GM21619 (cell line): Measurements from ENCODE around the gene VTA1.
"Not testable (repeated sequence)": the region's sequence is repeated elsewhere in the genome, so short reads cannot be mapped to it uniquely, and the experiment has no call there.

Experiments used
- ATAC-seq: cut with Tn5 transposase; IDR thresholded peaks from one replicate; pipeline ENCODE4 v1.9.1; 2021; ENCODE audit not compliant: unreplicated experiment

VTA1 gene, protein sequence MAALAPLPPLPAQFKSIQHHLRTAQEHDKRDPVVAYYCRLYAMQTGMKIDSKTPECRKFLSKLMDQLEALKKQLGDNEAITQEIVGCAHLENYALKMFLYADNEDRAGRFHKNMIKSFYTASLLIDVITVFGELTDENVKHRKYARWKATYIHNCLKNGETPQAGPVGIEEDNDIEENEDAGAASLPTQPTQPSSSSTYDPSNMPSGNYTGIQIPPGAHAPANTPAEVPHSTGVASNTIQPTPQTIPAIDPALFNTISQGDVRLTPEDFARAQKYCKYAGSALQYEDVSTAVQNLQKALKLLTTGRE

DNA sequence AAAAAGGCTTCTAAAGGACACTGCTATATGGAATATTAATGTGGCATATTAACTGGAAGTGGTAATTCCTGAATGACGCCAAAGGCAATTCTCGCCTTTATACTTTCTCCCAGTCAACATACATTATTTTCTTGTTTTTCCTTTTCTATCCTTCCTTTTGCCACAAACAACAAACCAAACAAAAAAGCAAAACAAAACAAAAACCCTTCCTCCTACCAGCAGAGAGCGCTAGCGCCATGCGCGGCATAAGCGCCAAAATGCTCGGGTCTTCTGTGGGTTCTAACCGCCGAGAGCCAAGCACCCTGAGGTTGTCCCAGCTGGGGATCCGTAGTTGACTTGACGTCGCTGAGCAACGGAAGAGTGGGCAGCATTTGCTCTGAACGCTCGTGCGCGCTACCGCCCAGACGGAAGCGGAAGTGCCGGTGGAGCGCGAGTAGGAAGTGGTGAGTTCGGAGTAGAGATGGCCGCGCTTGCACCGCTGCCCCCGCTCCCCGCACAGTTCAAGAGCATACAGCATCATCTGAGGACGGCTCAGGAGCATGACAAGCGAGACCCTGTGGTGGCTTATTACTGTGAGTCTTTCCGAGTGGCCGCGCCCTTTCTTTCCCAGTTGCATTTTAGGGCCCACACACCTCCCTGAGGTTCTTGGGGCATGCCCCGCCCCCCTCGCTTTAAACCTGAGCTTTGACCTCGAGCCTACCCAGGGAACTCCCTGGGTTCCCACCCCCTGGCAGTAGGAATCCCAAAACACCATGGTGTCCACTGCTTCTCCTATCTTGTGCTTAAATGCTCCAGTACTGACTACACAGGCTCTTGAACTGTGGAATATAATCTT, at the start of gene VTA1, which contains the start of gene NMBR:
Gene VTA1, plus strand, starts transcription at position 436 of the 835 bp plus-strand sequence. Its CDS starts 25 bp downstream, at position 461.
Gene NMBR, minus strand, starts transcription at position 295 of the 835 bp plus-strand sequence. CDS start 58,464 bp downstream, outside the sequence.
- peak; percentile 100 for ATAC-seq

DNA sequence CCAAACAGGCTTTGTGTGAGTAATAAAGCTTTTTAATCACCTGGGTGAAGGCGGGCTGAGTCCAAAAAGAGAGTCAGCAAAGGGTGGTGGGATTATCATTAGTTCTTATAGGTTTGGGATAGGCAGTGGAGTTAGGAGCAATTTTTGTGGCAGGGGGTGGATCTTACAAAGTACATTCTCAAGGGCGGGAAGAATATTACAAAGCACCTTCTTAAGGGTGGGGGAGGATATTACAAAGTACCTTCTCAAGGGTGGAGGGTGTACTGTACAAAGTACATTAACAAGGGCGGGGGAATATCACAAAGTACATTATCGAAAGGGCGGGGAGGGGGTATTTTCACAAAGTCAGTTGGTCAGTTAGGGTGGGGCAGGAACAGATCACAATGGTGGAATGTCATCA, 42.2 kb upstream of the VTA1 start:
- ATAC-seq = not testable (repeated sequence)

DNA sequence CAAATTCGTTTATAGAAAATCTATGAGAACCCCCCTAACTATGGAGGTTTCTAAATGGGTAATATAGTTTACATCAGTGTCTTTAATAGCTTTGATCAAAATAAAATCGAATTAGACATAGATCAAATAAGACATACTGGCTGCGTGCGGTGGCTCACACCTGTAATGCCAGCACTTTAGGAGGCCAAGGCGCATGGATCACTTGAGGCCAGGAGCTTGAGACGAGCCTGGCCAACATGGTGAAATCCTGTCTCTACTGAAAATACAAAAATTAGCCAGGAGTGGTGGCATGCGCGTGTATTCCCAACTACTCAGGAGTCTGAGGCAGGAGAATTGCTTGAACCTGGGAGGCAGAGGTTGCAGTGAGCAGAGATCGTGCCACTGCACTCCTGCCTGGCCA, 36.2 kb upstream of the VTA1 start:
- ATAC-seq = not testable (repeated sequence)

DNA sequence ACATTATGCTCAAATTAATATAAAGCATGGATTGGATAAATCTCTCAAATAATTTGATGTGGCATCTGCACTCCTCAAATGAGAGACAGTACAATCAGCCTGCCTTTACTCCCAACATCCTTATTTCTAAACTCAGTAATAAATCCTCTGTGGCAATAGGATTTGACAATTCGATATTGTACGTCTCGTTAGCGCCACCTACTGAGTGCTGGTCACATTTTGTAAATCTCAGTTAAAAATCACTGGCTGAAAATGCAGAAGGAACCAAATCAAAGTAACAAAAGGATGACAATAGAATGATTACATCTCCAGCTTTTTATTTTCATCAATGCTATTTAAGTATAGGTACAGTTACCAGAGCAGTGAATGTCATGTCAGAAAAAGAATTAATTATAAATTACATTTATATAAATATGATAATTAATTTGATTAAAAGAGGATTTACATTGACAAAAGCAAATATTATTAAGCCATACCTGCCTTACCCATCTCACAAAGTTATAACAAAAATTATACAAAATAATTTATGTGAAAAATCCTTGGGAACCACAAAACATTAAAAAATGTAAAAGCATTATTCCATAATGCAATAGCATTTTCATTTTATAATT, 34.5 kb upstream of the VTA1 start:
- ATAC-seq = peak; percentile 62

DNA sequence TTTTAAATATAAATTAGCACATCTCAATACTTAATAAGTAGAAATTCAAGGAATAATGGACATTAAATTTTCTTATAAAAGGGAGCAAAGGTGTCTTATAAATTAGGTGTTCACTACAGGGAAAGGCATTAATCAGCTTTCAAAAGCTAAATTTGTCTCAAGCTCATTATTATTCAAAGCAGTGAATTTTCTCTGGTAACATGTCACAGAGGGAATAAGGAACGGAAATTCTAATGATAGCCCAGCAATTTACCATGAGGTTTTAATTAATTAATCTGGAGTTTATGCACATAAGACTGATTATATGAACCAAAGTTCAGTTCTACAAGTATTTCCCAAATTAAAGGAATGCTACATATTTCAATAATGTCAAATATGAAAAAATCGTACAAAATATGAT, 29.7 kb upstream of the VTA1 start:
- no peak for ATAC-seq

DNA sequence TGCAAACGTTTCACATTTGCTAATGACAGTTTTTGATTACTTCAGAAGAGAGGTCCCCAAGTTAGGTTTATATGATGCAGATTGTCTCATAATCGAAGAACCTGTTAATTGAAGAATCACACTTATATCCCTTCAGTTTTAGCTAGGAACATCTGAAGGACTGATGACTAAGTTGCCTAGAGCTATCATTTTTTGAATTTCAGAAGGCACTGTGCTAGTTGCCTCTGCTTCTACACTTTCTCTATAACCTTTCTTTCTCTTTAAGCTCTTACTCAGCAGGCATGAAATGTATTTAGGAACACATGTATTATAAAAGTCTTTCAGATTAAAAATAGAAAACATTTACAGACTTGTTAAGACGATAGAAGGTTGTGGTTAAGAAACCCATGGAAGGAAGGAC, 28.7 kb upstream of the VTA1 start:
- ATAC-seq = no peak

DNA sequence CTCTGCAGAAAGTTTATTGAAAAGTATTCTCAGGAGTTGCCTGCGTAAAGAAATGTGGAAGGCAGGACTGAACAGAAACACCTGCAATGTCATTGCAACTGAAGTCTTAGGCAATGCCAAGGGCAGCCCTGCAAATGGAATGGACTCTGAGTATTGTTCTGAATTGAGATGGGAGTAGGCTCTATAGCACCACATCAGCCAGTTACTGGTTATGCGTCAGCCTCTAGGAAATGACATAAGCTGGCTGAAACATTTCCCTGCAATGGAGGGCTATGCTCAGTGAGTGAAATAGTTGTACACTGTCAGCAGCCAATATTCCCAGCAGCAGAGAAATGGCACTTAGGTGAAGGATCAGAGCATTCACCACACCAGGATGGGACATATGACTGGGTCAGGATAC, 28.1 kb upstream of the VTA1 start:
- no peak for ATAC-seq

DNA sequence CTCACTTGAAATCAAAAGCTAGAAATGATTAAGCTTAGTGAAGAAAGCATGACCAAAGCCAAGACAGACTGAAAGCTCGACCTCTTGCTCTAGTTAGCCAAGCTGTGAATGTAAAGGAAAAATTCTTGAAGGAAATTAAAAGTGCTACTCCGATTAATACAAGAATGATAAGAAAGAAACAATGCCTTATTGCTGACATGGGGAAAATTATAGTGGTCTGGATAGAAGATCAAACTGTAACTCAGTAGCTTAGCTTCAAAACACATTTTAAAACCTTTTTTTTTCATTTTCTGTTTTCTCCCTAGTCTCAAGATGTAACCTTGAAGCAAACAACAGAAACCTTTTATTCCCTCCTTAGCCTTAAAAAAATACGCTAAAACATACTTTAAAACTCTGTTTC, 25.7 kb upstream of the VTA1 start:
- ATAC-seq = no peak

DNA sequence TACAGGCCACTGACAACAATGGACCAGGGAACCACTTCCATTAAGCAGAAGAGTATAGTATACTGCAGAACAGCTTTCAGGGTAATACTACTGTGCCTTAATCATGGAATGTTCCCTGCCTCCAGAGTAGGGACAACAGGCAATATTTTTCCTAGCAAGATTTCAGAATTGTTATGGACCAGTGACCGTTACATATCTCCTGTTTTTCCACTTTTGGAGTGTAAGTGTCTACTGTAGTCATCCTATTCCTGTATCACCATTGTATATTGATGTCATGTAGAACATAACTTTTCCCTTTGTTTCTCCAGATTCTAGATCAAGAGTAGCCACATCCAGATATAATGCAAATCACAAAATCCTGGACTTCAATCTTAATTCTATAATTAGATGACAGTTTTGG, 16.2 kb upstream of the VTA1 start:
- no peak for ATAC-seq

DNA sequence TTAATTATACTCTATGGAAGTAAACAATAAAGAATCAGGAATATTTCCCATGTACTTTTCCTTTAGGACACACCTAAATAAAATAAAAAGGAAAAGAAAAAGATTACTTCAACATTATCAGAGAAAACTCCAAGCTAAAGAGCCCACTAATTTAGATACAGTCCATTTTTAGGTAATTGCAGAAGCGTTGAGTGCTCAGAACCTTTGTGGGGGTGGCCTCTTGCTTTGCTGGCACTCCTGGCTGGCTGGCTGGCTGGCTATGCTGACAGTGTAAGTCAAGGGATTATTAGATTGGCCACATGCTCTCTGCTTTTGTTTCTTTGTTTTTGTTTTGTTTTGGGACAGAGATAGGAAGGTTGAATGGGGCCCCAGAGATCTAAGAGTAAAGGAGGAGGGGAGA, 14.4 kb upstream of the VTA1 start, which contains the start of gene GJE1:
Gene GJE1, plus strand, starts transcription at position 301 of the 400 bp plus-strand sequence. CDS start 234 bp downstream, outside the sequence.
- no peak for ATAC-seq

DNA sequence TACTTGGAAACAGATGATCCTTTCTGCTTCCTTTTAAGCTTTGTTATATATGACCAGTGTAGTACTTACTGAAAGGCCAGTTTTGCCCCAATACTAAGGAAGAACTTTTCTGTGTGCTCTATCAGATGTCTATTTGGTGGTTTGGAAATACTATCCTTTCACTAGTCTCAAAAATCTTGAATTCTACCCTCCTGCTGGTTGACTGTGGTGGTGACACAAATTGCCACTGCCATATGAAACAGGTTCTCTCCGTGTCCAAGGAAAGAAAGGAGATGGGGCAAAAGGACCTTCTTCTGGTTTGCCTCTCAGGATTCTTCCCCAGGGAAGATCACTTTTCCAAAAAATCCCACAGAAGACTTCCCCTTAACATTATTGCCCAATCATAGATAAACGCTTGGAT, 8.2 kb upstream of the VTA1 start:
- no peak for ATAC-seq

DNA sequence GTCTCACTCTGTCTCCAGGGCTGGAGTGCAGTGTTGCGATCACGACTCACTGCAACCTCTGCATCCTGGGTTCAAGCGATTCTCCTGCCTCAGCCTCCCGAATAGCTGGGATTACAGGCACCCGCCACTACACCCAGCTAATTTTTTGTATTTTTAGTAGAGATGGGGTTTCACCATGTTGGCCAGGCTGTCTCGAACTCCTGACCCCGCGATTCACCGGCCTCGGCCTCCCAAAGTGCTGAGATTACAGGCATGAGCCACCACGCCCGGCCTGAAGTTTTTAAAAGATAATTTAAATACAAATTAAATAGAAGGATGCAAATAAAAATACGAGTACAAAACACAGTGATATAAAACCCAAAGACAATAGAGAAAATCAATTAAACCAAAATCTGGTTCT, 5.5 kb upstream of the VTA1 start:
- ATAC-seq = not testable (repeated sequence)

DNA sequence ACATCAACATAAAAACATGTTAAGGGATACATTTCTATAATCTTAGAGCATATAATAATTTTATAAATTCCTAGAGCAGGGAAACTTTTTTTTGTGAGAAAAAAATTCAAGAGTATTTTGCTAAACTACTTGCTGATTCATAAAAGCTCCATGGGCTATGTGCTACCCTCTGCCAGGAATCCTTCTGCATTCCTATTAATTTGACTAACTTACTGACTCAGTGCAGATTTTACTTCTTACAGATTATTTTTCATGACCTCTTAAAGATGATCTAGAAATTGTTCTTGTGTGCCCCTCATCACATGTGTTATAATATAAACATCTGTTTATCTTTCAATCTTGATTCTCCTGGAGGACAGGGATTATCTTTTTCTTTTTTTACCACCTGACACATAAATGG, 5.7 kb downstream of the VTA1 start:
- ATAC-seq = no peak

DNA sequence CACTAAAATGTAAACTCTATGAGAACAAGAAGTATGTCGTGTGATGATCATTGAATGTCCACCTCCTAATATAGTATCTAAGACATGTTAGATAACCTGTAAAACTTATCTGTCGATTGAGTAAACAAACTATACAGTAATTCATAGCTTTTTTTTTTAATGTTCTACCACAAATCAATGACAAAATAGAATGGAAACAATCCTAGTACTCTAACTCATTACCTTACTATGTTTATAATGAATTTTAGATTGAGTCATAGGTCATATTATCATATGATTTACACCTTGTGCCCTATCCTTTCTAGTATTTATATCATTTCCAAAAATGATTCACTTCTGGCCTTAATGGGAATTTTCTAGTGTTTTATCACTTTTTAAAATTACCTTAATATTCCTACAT, 6.1 kb downstream of the VTA1 start:
- no peak for ATAC-seq

DNA sequence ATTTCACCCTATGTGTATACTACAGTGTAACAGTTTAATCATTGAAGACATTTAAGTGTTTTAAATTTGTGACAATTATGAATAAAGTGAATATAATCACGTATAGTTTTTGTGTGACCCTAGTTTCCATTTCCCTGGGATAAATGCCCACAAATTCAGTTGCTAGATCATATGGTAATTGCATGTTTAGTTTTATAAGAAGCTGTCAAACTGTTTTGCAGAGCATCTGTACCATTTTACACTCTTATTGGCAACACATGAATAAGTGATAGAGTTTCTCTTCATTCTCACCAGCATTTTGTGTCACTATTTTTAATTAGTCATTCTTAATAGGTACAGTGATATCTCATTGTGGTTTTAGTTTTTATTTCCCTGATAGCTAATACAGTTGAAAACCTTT, 7.3 kb downstream of the VTA1 start:
- ATAC-seq = no peak

DNA sequence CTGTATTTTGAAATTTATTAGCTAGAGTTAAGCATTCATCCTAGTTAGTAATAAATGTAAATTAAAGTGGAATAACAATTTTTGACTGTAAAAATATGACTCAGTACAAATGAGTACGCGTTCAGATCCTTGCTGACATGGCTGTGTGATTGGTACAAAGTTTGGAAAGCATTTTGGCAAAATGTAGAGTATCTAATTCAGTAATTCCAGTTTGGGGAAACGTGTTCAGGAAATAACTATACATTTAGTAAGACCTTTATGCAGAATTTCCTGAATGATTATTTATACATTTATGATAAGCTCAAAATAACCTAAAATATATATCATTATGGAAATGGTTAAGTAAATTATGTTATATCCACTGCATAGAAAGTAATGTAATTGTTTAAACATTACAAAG, 8.0 kb downstream of the VTA1 start:
- ATAC-seq = no peak

DNA sequence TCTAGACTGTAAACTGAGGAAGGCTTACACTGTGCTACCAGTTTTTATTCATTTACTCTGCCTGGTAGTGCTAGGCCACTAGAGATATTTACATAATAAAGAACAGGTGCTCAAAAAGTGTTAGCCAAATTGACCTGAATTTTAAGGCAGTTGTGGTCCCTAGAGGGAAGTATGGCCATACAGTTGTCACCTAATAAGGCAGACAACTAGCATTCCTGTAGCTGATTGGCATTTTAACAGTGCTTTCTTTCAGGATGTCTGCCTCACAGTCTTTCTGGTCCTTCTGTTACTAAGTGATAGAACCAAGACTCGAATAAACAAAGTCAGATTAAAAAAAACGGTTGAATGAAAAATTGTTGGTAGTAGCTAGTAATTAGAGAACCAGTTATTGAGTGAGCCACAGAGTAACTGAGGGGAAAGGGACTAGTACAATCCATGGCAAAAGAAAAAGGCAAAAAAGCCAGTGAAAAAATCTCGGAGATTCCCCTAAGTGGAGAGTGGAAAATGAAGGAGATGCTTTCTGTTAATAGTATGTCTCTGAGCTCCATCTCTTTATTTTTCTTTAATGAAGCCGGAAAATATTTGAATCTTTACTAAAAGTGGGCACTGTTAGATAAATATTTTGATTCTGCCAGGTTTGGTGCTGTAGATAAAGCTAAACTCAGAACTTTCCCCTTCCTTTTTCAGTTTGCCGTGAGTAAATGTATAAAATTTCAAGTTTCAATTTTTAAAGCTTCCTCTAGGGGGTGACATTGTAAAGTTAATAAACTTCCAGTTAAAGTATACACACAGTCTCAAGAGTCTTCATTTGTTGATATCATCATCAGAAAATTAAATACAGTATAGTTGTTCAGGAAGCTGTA, 9.1 kb downstream of the VTA1 start:
- peak; percentile 44 for ATAC-seq

DNA sequence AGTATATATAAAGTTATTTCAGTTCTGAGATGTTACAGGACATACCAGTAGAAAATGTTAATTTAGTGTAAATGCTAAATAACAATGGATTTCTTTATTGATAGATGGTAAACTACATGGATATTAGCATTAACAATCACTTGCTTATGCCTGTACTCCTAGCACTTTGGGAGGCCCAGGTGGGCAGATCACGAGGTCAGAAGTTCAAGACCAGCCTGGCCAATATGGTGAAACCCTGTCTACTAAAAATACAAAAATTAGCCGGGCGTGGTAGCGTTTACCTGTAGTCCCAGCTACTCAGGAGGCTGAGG, 9.7 kb downstream of the VTA1 start:
- ATAC-seq = not testable (repeated sequence)

DNA sequence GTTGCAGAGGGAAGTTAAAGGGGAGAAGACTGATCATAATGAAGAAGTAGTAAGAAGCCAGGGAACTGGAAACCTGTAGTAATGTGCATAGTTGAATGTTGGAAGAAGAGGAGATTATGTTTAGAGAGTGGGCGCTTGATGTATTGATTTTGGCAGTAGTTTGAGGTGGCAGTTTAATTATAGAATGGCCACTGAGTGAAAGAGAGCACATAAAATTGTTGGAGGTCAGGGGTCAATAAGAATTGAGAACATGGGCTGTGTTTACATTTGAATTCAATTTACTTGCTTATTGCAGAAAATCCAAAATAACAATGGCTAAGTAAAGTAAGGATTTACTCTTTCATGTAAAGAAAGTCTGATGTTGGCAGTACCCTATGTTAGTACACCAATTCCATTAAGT, 15.7 kb downstream of the VTA1 start:
- ATAC-seq = no peak

DNA sequence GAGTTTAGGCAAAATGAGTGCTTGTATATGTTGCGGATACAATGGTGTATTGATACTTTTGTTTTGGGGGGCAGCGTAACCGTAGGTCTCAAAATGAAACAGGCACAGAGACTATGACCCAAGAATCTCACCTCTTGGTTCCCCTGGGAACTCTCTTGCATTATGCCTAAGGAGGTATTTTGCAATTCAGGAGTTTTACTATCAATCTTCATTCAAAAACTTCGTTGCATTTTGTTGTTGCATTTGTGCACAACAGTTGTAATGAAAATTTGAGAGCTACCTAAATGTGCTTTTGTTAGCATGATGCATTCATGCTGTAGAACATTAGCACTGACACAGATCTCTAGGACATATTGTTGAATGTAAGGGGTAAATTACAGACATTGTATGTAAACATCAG, 18.2 kb downstream of the VTA1 start:
- no peak for ATAC-seq

DNA sequence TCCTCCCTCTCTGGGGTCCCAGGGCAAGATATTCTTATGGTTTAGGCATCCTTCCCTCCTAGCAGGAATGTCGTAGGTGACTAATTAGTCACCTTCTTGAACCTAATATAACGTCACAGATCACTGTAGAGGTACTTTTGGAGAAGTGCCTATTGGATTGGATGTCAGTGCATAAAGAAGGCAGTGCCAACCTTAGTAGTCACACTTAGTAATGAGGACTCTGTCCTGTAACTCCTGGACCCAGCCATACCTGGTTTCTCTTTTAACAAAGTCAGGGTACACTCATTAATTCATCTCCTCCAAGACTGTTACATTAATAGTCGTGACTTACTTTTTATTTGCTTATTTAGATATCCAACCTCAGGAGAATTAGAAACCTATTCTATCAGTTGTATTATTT, 20.0 kb downstream of the VTA1 start:
- no peak for ATAC-seq
